ENCODE measurements around the gene FGGY.
"Not testable (repeated sequence)": the region's sequence is repeated elsewhere in the genome, so short reads cannot be mapped to it uniquely, and the experiment has no call there.

The FGGY gene

GRCh38 chr1:59496156-59496555 lies 199.3 kb downstream of the FGGY start:
- DNase-seq (ENCODE audit: extremely low spot score, insufficient read length, low read depth); FAIRE-seq: not testable (repeated sequence)

DNA sequence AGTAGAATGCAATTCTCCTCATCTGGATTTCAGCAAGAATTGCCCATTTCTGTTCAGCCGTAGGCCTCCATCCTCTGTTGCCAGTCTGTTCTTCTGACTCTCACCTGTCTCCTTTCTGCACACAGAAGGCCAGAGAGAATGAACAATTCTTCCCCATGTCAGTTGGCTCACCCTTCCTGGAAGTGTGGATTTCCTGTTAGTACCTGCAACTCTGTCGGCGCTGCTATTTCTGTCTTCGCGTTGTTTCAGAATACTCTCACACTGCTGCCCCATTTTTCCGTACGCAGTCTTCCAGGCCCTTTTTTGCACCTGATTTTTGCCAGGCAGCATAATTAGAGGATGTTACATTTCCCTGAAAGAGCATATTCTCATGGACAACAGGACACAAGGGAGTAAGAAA lies 200.7 kb downstream of the FGGY start:
- no peak for FAIRE-seq
- no peak for DNase-seq (ENCODE audit: extremely low spot score, insufficient read length, low read depth)

DNA sequence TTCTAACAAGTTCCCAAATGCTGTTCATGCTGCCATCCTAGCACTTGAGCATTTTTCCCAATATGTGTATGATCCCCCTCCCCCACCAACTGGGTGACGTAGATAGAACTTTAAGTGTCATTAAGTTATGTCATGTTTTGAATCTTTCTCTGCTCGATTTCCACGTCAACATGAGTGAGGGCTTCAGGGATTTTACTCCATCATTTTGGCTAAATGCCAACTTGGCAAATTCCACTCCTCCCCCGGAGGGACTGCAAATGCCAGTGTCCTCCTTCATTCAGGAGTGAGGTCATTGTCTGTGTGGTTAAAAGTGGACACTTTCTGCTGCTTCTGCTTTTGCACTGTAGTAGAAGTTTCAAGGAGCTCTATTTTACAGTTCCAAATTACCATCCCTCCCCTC lies 201.7 kb downstream of the FGGY start:
- DNase-seq (ENCODE audit: extremely low spot score, insufficient read length, low read depth) (no peak), FAIRE-seq (no peak)

DNA sequence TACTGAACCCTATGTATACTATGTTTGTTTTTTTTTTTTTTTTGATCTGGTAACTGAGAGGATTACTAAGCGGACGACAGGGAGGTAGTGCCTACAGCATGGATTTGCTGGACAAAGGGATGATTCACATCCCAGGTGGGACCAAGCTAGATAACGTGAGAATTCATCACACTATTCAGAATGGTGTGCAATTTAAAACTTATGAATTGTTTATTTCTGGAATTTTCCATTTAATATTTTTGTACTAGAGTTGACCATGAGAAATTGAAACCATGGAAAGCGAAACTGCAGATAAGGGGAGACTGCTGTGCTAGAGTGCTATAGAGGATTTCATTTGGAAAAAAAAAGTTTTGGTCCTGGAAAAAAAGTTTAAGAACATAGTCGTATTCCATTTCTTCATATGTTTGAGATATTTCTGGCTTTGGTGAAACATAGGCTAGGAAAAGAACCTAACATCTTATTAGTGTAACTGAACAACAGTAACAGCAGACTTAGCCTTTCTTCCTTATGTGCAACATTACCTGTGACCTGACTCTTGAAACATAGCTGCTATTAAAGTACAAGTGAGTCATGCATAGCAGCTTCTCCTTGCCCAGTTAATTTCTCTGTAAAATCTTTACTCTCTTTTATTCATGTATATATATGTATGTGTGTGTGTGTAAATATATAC lies 202.5 kb downstream of the FGGY start:
- FAIRE-seq: no peak

GRCh38 chr1:59499943-59500569 lies 203.2 kb downstream of the FGGY start:
- FAIRE-seq (no peak), DNase-seq (ENCODE audit: extremely low spot score, insufficient read length, low read depth) (no peak)

More for the DNA sequence above, 202.5 kb downstream of the FGGY start:
- no peak for DNase-seq (ENCODE audit: extremely low spot score, insufficient read length, low read depth)

- no peak for DNase-seq (ENCODE audit: extremely low spot score, insufficient read length, low read depth)
- FAIRE-seq: no peak
Measured at GRCh38 chr1:59500950-59501742, 204.3 kb downstream of the FGGY start.

DNA sequence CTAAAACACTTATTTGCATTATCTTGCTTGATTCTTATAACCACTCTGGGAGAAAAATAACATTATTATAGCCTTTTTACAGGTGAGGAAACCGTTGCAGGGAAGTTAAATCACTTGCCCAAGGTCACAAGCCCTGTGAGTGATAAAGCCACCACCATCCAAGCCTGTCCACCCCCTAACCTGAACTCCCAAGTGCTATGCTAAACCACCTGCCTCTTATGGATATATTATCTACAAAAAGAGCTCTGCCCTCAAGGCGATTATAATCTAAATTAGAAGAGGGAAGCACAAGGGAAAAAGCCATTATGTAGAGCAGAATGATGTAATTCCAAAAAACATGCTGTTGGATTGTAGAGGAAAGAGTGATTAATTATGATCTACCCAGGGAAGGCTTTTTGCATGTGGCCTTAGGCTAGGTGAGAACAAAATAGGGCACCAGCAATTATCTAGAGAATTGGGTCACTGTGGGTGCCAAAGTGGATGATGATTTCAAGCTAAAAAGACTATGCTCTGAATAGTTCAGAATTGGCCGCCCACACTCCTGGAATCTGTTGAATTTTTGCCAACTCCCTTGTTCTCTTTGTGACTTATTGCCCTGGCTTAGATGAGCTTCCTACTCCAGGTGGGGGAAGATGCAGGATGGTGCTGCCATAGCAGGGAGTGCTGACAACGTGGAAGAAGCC lies 205.3 kb downstream of the FGGY start:
- FAIRE-seq (no peak), DNase-seq (ENCODE audit: extremely low spot score, insufficient read length, low read depth) (no peak)

DNA sequence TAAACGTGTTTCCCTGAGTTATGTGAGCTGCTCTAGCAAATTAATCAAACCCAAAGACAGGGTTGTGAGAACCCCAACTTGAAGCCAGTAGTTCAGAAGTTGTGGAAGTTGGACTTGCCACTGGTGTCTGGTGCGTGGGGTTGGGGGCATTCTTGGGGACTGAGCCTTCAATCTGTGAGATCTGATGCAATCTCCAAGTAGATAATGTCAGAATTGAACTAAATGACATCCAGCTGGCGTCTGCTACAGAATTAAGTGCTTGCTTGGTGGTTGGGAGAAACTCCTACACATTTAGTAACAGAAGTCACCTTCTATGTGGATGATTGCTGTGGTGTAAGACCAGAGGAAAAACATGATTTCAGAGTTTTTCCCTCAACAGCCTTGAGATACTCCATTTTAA lies 207.4 kb downstream of the FGGY start:
- DNase-seq (ENCODE audit: extremely low spot score, insufficient read length, low read depth) (no peak), FAIRE-seq (no peak)

GRCh38 chr1:59505596-59506028 lies 208.7 kb downstream of the FGGY start:
- no peak for DNase-seq (ENCODE audit: extremely low spot score, insufficient read length, low read depth)
- no peak for FAIRE-seq

GRCh38 chr1:59506952-59507351 lies 210.1 kb downstream of the FGGY start:
- FAIRE-seq: peak; percentile 74
- DNase-seq (ENCODE audit: extremely low spot score, insufficient read length, low read depth): peak; percentile 7

DNA sequence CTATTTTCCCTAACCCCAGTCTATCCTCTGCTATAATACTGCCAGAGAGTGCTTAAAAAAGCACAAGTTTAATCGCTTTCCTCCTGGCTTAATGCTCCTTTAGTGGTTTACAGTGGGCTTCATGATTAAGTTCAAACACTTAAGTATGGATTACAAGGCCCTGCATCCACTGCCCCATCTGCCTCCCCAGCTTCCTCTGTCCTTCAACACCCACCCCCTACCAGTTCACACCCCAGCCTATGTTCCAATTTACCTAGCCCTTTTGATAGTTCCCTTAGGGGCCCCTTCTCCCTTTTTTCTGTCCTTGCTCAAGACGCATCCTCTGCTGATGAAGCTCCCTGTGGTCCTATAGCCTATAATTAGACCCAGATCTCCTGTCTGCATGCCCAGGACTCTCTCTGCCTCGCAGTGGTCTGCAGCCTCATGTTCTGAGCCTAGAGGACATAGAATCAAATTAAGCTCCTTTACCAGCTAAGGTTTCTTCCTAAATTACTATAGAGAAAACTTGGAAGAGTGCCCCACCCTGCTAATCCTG lies 212.5 kb downstream of the FGGY start:
- no peak for FAIRE-seq
- no peak for DNase-seq (ENCODE audit: extremely low spot score, insufficient read length, low read depth)

DNA sequence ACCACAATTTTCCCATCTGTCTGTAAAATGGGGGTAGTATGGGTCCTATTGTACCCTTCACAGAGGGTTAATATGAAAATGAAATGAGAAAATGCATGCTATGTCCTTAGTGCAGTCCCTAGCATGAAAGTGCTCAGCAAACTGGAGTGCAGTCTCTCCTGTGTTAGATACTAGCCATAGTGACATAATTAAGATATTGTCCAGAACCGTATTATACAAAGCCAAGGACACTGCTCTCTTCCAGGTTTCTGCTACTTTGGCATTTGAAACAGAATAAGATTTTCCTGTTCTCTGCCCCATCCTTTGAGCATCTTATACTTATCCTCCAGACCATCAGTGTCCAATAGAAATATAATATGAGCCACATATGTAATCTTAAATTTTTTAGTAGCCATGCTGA lies 213.4 kb downstream of the FGGY start:
- no peak for DNase-seq (ENCODE audit: extremely low spot score, insufficient read length, low read depth)
- no peak for FAIRE-seq

- FAIRE-seq (no peak), DNase-seq (ENCODE audit: extremely low spot score, insufficient read length, low read depth) (no peak)
Measured at GRCh38 chr1:59511476-59512465, 214.9 kb downstream of the FGGY start.

DNA sequence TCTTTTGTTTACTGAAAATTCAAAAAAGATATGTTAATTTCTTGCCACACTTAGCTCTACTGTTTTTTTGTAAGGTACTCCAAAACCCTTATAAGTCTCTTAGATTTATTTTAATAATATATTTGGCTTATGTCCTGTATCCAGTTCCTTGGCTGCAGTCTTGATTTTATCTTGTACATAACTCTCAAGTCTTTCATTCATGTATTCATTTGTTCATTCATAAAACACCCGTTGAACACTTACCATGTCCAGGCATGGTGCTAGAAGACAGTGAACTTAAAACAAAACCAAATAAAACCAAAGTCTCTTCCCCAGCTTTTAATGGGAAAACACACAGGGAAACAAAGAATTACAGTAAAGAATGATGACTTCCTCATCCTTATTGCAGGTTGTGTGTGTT lies 215.8 kb downstream of the FGGY start:
- no peak for FAIRE-seq
- no peak for DNase-seq (ENCODE audit: extremely low spot score, insufficient read length, low read depth)

GRCh38 chr1:59514061-59514909 lies 217.4 kb downstream of the FGGY start:
- FAIRE-seq (no peak), DNase-seq (ENCODE audit: extremely low spot score, insufficient read length, low read depth) (no peak)

- DNase-seq (ENCODE audit: extremely low spot score, insufficient read length, low read depth): no peak
Measured at GRCh38 chr1:59516881-59517280, 220.0 kb downstream of the FGGY start.

DNA sequence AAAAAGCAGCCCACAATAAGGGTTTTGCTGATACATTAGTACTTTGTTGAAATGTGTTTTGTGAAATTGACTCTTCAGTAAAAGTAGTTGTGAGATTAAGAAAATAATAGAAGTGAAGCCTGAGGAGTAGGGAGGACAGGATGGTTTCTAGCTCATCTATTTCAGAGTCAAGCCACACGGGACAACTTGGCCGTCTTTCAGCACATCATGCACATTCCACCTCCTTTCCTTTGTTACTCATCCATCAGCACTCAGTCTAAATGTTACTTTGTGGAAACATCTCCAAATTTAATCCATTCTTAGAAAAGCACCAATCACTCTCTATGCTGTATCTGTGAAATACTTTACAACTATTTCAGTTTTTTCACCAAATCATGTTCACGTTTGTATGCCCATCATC lies 223.3 kb downstream of the FGGY start:
- FAIRE-seq: no peak

More at GRCh38 chr1:59516881-59517280, 220.0 kb downstream of the FGGY start:
- no peak for FAIRE-seq

DNA sequence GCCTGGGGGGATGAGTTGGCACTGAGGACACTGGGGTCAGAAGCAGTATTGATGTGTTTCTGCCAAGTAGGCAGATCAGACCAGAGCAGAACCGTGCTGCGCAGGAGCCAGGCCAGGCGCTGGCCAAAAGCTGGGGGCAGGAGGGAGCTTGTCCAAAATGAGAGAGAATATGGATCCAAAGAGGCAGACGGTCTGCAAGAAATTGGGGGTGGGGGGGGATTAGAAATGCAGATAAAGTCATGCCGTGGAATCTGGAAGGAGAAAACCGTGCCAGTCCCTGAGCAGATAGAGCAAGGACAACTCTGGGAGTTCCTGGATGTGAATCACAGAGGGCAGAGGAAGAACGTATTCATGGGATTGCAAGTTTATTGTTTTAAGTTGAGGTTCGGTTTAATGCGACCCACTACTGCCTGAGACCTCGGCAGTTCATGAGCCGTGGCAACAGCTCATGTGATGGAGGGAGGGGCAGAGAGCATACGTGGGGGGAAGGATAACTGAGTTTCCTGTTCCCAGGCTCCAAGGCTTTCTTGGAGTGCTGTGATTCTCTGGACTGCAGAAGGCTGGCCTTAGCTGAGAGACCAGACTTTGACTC lies 224.0 kb downstream of the FGGY start:
- DNase-seq (ENCODE audit: extremely low spot score, insufficient read length, low read depth): no peak
- FAIRE-seq: no peak

More for the DNA sequence above, 223.3 kb downstream of the FGGY start:
- DNase-seq (ENCODE audit: extremely low spot score, insufficient read length, low read depth): no peak
